Neutrophil (primary cell): ENCODE data around the gene CASP14.

Experiments
- H3K27ac ChIP-seq: fragments of 200-600 bp; sonication (generic); 2 replicates; pipeline ENCODE4 v1.5.1; 2016; ENCODE audit warnings: mild to moderate bottlenecking, moderate library complexity
- H3K27me3 ChIP-seq: fragments of 200-600 bp; sonication (generic); 2 replicates; pipeline ENCODE4 v1.6.0; 2016; ENCODE audit warnings: mild to moderate bottlenecking
- H3K36me3 ChIP-seq: fragments of 200-600 bp; sonication (generic); 2 replicates; pipeline ENCODE4 v1.5.1; 2017
- H3K4me1 ChIP-seq, 2 experiments: fragments of 200-600 bp in 1 of 2; sonication (generic) in 1 of 2; 1 replicate in 1 of 2; 2 replicates in 1 of 2; pipeline versions ENCODE4 v1.5.1 to v1.6.1; 2013 to 2016; ENCODE audit warnings: low read depth in 1 of 2, low read length in 1 of 2, mild to moderate bottlenecking in 1 of 2, moderate library complexity in 1 of 2; ENCODE audit not compliant: control insufficient read depth in 1 of 2, insufficient read depth in 1 of 2
- H3K4me3 ChIP-seq, 2 experiments: fragments of 200-600 bp in 1 of 2; sonication (generic) in 1 of 2; 1 replicate in 1 of 2; 2 replicates in 1 of 2; pipeline ENCODE4 v1.5.1; 2013 to 2016; ENCODE audit warnings: low read depth in 1 of 2, low read length in 1 of 2, mild to moderate bottlenecking in 1 of 2, moderate library complexity in 1 of 2
- H3K9me3 ChIP-seq: fragments of 200-600 bp; sonication (generic); 2 replicates; pipeline ENCODE4 v1.5.1; 2016
- CTCF ChIP-seq: fragments of 200-600 bp; sonication (generic); IDR thresholded peaks from 2 replicates; pipeline ENCODE4 v1.5.1; 2016; ENCODE audit warnings: antibody characterized with exemption

CASP14 gene

GRCh38 chr19:15035795-15036311 lies 13.4 kb upstream of the CASP14 start:
- H3K9me3 ChIP-seq = no peaks in the 10 kb centered on the region
- H3K4me3 ChIP-seq = no peak overlapping the region
- no peak overlapping the region for H3K27ac ChIP-seq
- H3K36me3 ChIP-seq = no peaks in the 10 kb centered on the region
- peaks cover 0 to 26% of the 10 kb centered on the region in 2 experiments for H3K4me1 ChIP-seq
- TF ChIP-seq CTCF = no peak
- H3K27me3 ChIP-seq = peaks cover 4% of the 10 kb centered on the region

- peaks cover 0 to 30% of the 10 kb centered on the region in 2 experiments for H3K4me1 ChIP-seq
- no peak overlapping the region for H3K4me3 ChIP-seq
- TF ChIP-seq CTCF = no peak
- H3K36me3 ChIP-seq = no peaks in the 10 kb centered on the region
- H3K27ac ChIP-seq = no peak overlapping the region
- no peaks in the 10 kb centered on the region for H3K9me3 ChIP-seq
- peaks cover 4% of the 10 kb centered on the region for H3K27me3 ChIP-seq
Measured at GRCh38 chr19:15037586-15037985, 11.7 kb upstream of the CASP14 start.

- Histone ChIP-seq H3K9me3 (no peaks in the 10 kb centered on the region), H3K4me3 (no peak overlapping the region), H3K27me3 (peaks cover 4% of the 10 kb centered on the region), H3K27ac (peak overlapping the region; percentile 44), H3K4me1 (peaks cover 0 to 36% of the 10 kb centered on the region in 2 experiments), H3K36me3 (no peaks in the 10 kb centered on the region)
- TF ChIP-seq CTCF = no peak
Measured at GRCh38 chr19:15038294-15038693, 11.0 kb upstream of the CASP14 start.

- Histone ChIP-seq H3K4me1 (peaks cover 0 to 30% of the 10 kb centered on the region in 2 experiments), H3K27ac (no peak overlapping the region), H3K4me3 (no peak overlapping the region), H3K9me3 (no peaks in the 10 kb centered on the region), H3K27me3 (no peaks in the 10 kb centered on the region), H3K36me3 (no peaks in the 10 kb centered on the region)
- TF ChIP-seq CTCF = no peak
Measured at GRCh38 chr19:15042003-15042402, 7.3 kb upstream of the CASP14 start.

- Histone ChIP-seq H3K36me3 (no peaks in the 10 kb centered on the region), H3K4me3 (no peak overlapping the region), H3K4me1 (peaks cover 0 to 25% of the 10 kb centered on the region in 2 experiments), H3K27me3 (no peaks in the 10 kb centered on the region), H3K9me3 (no peaks in the 10 kb centered on the region), H3K27ac (no peak overlapping the region)
- no peak for TF ChIP-seq CTCF
Measured at GRCh38 chr19:15042826-15043225, 6.5 kb upstream of the CASP14 start.

GRCh38 chr19:15045506-15045905 lies 3.8 kb upstream of the CASP14 start:
- Histone ChIP-seq H3K36me3 (no peaks in the 10 kb centered on the region), H3K27me3 (peaks cover 6% of the 10 kb centered on the region), H3K9me3 (no peaks in the 10 kb centered on the region), H3K4me3 (no peak overlapping the region), H3K27ac (no peak overlapping the region), H3K4me1 (peaks cover 0 to 15% of the 10 kb centered on the region in 2 experiments)
- TF ChIP-seq CTCF = no peak
